Astrocyte (in vitro differentiated cells and primary cell): ENCODE results near the gene ADCY2. TPM values are rescaled to one million over a fixed set of nuclear protein-coding genes. Genes with fewer than 3 reads are reported as not detected.

Experiments
- DNase-seq: peaks from one replicate; pipeline ENCODE4 v3.0.0-alpha.2; 2010; ENCODE audit warnings: low read depth
- FAIRE-seq: peaks from 2 replicates; lab custom pipeline; 2011; peaks lifted over from hg19 to GRCh38; lab: Jason Lieb, UNC
- H2AFZ ChIP-seq: 2 replicates; pipeline ENCODE4 v1.6.0; 2012; ENCODE audit warnings: low read depth, low read length, inconsistent platforms
- H3K27ac ChIP-seq: 2 replicates; pipeline ENCODE4 v1.5.1; 2011; ENCODE audit warnings: low read depth, low read length, inconsistent platforms
- H3K27me3 ChIP-seq: 2 replicates; pipeline ENCODE4 v1.6.0; 2011; ENCODE audit warnings: low read length, inconsistent platforms; ENCODE audit not compliant: insufficient read depth
- H3K36me3 ChIP-seq: 2 replicates; pipeline ENCODE4 v1.5.1; 2011; ENCODE audit warnings: low read length, inconsistent platforms; ENCODE audit not compliant: insufficient read depth
- H3K4me1 ChIP-seq: 2 replicates; pipeline ENCODE4 v1.5.1; 2011; ENCODE audit warnings: low read length, inconsistent platforms; ENCODE audit not compliant: insufficient read depth
- H3K4me2 ChIP-seq: 2 replicates; pipeline ENCODE4 v1.6.0; 2012; ENCODE audit warnings: low read length, inconsistent platforms
- H3K4me3 ChIP-seq: 2 replicates; pipeline ENCODE4 v1.5.1; 2011; ENCODE audit warnings: low read depth, mild to moderate bottlenecking, low read length, inconsistent platforms; ENCODE audit not compliant: insufficient read depth
- H3K79me2 ChIP-seq: 2 replicates; pipeline ENCODE4 v1.6.0; 2012; ENCODE audit warnings: mild to moderate bottlenecking, low read length, inconsistent platforms; ENCODE audit not compliant: insufficient read depth
- H3K9ac ChIP-seq: 2 replicates; pipeline ENCODE4 v1.6.0; 2012; ENCODE audit warnings: mild to moderate bottlenecking, low read length, inconsistent platforms
- H3K9me3 ChIP-seq: 2 replicates; pipeline ENCODE4 v1.5.1; 2012; ENCODE audit warnings: low read depth, mild to moderate bottlenecking, low read length, inconsistent platforms; ENCODE audit not compliant: insufficient read depth
- H4K20me1 ChIP-seq: 2 replicates; pipeline ENCODE4 v1.6.0; 2012; ENCODE audit warnings: low read length, inconsistent platforms; ENCODE audit not compliant: insufficient read depth
- H3K27ac Mint-ChIP-seq: one replicate; pipeline ENCODE4 v1.8.0; 2021; ENCODE audit warnings: mild to moderate bottlenecking, mixed read lengths; ENCODE audit not compliant: unreplicated experiment
- H3K27me3 Mint-ChIP-seq: one replicate; pipeline ENCODE4 v1.8.0; 2021; ENCODE audit warnings: low read depth, mixed read lengths; ENCODE audit not compliant: unreplicated experiment
- H3K36me3 Mint-ChIP-seq: one replicate; pipeline ENCODE4 v1.8.0; 2021; ENCODE audit warnings: low read depth, mixed read lengths; ENCODE audit not compliant: unreplicated experiment
- H3K4me1 Mint-ChIP-seq: one replicate; pipeline ENCODE4 v1.8.0; 2021; ENCODE audit warnings: low read depth, mixed read lengths; ENCODE audit not compliant: unreplicated experiment
- H3K4me3 Mint-ChIP-seq: one replicate; pipeline ENCODE4 v1.8.0; 2021; ENCODE audit warnings: mild to moderate bottlenecking, moderate library complexity, mixed read lengths; ENCODE audit not compliant: unreplicated experiment
- H3K9me3 Mint-ChIP-seq: one replicate; pipeline ENCODE4 v1.8.0; 2021; ENCODE audit warnings: mild to moderate bottlenecking, mixed read lengths; ENCODE audit not compliant: unreplicated experiment
- CTCF ChIP-seq: IDR thresholded peaks from 2 replicates; pipeline ENCODE4 v1.5.1; 2011; ENCODE audit warnings: low read depth, mild to moderate bottlenecking, inconsistent platforms, low read length, moderate library complexity; ENCODE audit not compliant: insufficient read depth
- EZH2 ChIP-seq: IDR thresholded peaks from 2 replicates; pipeline ENCODE4 v1.6.1; 2012; ENCODE audit warnings: mild to moderate bottlenecking, low read length, inconsistent platforms; ENCODE audit not compliant: insufficient read depth
- total RNA-seq: library from RNA; stranded (reverse); gene quantifications from 2 replicates; pipeline ENCODE4 v1.2.1, GENCODE V29; 2021

The ADCY2 gene
- total RNA-seq, 1 donor from 2014 or later, result 5.7 TPM

- Histone ChIP-seq H3K79me2 (no peaks in the 10 kb centered on the region), H3K9ac (no peak overlapping the region), H3K4me3 (no peak overlapping the region), H3K36me3 (no peaks in the 10 kb centered on the region), H3K9me3 (no peaks in the 10 kb centered on the region), H3K27me3 (no peaks in the 10 kb centered on the region), H4K20me1 (no peaks in the 10 kb centered on the region), H3K4me1 (no peaks in the 10 kb centered on the region), H3K4me2 (no peak overlapping the region), H2AFZ (no peak overlapping the region), H3K27ac (no peak overlapping the region)
- no peak overlapping the region for H3K4me3 Mint-ChIP-seq
- no peaks in the 10 kb centered on the region for H3K4me1 Mint-ChIP-seq
- no peak for FAIRE-seq
- TF ChIP-seq EZH2 (no peak), CTCF (no peak)
- DNase-seq, result no peak
- peaks cover 3% of the 10 kb centered on the region for H3K27me3 Mint-ChIP-seq
- no peaks in the 10 kb centered on the region for H3K36me3 Mint-ChIP-seq
- no peak overlapping the region for H3K27ac Mint-ChIP-seq
- H3K9me3 Mint-ChIP-seq, result no peaks in the 10 kb centered on the region
Observed at GRCh38 chr5:7825630-7826029, 429.7 kb downstream of the ADCY2 start.

- FAIRE-seq (no peak), DNase-seq (no peak)
- no peak overlapping the region for H3K9ac ChIP-seq
- TF ChIP-seq CTCF, result peak; percentile 36
- TF ChIP-seq EZH2, result no peak
- H3K4me2 ChIP-seq, result no peak overlapping the region
- H4K20me1 ChIP-seq, result no peaks in the 10 kb centered on the region
- no peaks in the 10 kb centered on the region for H3K36me3 Mint-ChIP-seq
- no peaks in the 10 kb centered on the region for H3K4me1 ChIP-seq
- H3K79me2 ChIP-seq, result no peaks in the 10 kb centered on the region
- no peaks in the 10 kb centered on the region for H3K9me3 Mint-ChIP-seq
- no peaks in the 10 kb centered on the region for H3K4me1 Mint-ChIP-seq
- no peak overlapping the region for H3K27ac ChIP-seq
- H3K9me3 ChIP-seq, result no peaks in the 10 kb centered on the region
- H3K36me3 ChIP-seq, result no peaks in the 10 kb centered on the region
- H3K4me3 ChIP-seq, result no peak overlapping the region
- no peak overlapping the region for H3K27ac Mint-ChIP-seq
- no peak overlapping the region for H3K4me3 Mint-ChIP-seq
- H3K27me3 ChIP-seq, result no peaks in the 10 kb centered on the region
- H3K27me3 Mint-ChIP-seq, result peaks cover 7% of the 10 kb centered on the region
- no peak overlapping the region for H2AFZ ChIP-seq
Observed at GRCh38 chr5:7827610-7828009, 431.7 kb downstream of the ADCY2 start.

GRCh38 chr5:7828269-7828668 lies 432.3 kb downstream of the ADCY2 start:
- no peak overlapping the region for H3K4me2 ChIP-seq
- Mint-ChIP-seq H3K4me3 (no peak overlapping the region), H3K27ac (no peak overlapping the region), H3K4me1 (no peaks in the 10 kb centered on the region), H3K36me3 (no peaks in the 10 kb centered on the region), H3K27me3 (peaks cover 7% of the 10 kb centered on the region), H3K9me3 (no peaks in the 10 kb centered on the region)
- FAIRE-seq (no peak), DNase-seq (no peak)
- TF ChIP-seq CTCF, result no peak
- no peak for TF ChIP-seq EZH2
- no peak overlapping the region for H2AFZ ChIP-seq
- no peaks in the 10 kb centered on the region for H3K27me3 ChIP-seq
- no peaks in the 10 kb centered on the region for H3K4me1 ChIP-seq
- H3K4me3 ChIP-seq, result no peak overlapping the region
- no peak overlapping the region for H3K27ac ChIP-seq
- no peak overlapping the region for H3K9ac ChIP-seq
- H3K79me2 ChIP-seq, result no peaks in the 10 kb centered on the region
- H3K9me3 ChIP-seq, result no peaks in the 10 kb centered on the region
- no peaks in the 10 kb centered on the region for H3K36me3 ChIP-seq
- no peaks in the 10 kb centered on the region for H4K20me1 ChIP-seq
